NCI-H1930 (cell line): ENCODE results near the gene FRMD4B.
"Not testable (repeated sequence)": the region's sequence is repeated elsewhere in the genome, so short reads cannot be mapped to it uniquely, and the experiment has no call there.

Experiments used
- DNase-seq, 2 experiments: peaks; one replicate each; lab custom pipeline; 2025; lab: John Stamatoyannopoulos, UW

FRMD4B gene

GRCh38 chr3:69240651-69241568 lies 145.0 kb downstream of the FRMD4B start:
- DNase-seq: no peak

- no peak for DNase-seq
These were observed 146.8 kb downstream of the FRMD4B start for GRCh38 chr3:69239063-69239462.

- no peak for DNase-seq
These were observed 148.8 kb downstream of the FRMD4B start for GRCh38 chr3:69236812-69237707.

GRCh38 chr3:69235882-69236281 lies 150.0 kb downstream of the FRMD4B start:
- DNase-seq: no peak

GRCh38 chr3:69235227-69235626 lies 150.7 kb downstream of the FRMD4B start:
- DNase-seq: not testable (repeated sequence)

- no peak for DNase-seq
These were observed 153.4 kb downstream of the FRMD4B start for GRCh38 chr3:69232482-69232881.

GRCh38 chr3:69231929-69232440 lies 153.9 kb downstream of the FRMD4B start:
- DNase-seq: no peak

GRCh38 chr3:69226071-69226470 lies 159.8 kb downstream of the FRMD4B start:
- no peak for DNase-seq

GRCh38 chr3:69219101-69219708 lies 166.7 kb downstream of the FRMD4B start:
- DNase-seq: no peak

- no peak for DNase-seq
These were observed 167.8 kb downstream of the FRMD4B start for GRCh38 chr3:69218079-69218478.

- no peak for DNase-seq
These were observed 168.9 kb downstream of the FRMD4B start for GRCh38 chr3:69216981-69217380.

- no peak for DNase-seq
These were observed 171.6 kb downstream of the FRMD4B start for GRCh38 chr3:69214241-69214640.

GRCh38 chr3:69212411-69213160 lies 173.3 kb downstream of the FRMD4B start:
- DNase-seq: no peak

- DNase-seq: no peak
These were observed 175.7 kb downstream of the FRMD4B start for GRCh38 chr3:69210068-69210730.

GRCh38 chr3:69209413-69209812 lies 176.5 kb downstream of the FRMD4B start:
- DNase-seq: no peak

- no peak for DNase-seq
These were observed 178.9 kb downstream of the FRMD4B start for GRCh38 chr3:69207031-69207430.

GRCh38 chr3:69205385-69205784 lies 180.5 kb downstream of the FRMD4B start:
- no peak for DNase-seq

GRCh38 chr3:69204315-69204957 lies 181.5 kb downstream of the FRMD4B start:
- no peak for DNase-seq

- DNase-seq: no peak
These were observed 182.1 kb downstream of the FRMD4B start for GRCh38 chr3:69203631-69204314.

GRCh38 chr3:69201658-69202057 lies 184.2 kb downstream of the FRMD4B start:
- DNase-seq: peak in 1 of 2 experiments; percentile 11
